Embryonic facial prominence (tissue), 1 donor: ENCODE measurements around the gene DAB1.
"Not testable (repeated sequence)": the region's sequence is repeated elsewhere in the genome, so short reads cannot be mapped to it uniquely, and the experiment has no call there.

Source experiments
- DNase-seq: peaks from one replicate; pipeline ENCODE4 v3.0.0-alpha.2; 2016; ENCODE audit errors: extremely low spot score

Gene DAB1

GRCh38 chr1:57361516-57361915 is 62.3 kb downstream of the DAB1 start:
- no peak for DNase-seq

GRCh38 chr1:57360846-57361407 is 62.9 kb downstream of the DAB1 start:
- DNase-seq, result no peak

DNA sequence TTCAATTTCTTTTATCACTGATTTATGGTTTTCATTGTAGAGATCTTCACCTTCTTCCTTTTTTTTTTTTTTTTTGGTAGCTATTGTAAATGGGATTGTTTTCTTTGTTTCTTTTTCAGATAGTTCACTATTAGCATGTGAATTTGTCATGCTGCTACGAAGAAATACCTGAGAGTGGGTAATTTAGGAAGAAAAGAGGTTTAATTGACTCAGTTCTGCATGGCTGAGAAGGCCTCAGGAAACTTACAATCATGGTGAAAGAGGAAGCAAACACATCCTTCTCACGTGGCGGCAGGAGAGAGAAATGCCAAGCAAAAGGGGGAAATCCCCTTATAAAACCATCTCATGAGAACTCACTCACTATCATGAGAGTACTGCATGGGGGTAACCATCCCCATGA is 66.4 kb downstream of the DAB1 start:
- DNase-seq, result no peak

DNA sequence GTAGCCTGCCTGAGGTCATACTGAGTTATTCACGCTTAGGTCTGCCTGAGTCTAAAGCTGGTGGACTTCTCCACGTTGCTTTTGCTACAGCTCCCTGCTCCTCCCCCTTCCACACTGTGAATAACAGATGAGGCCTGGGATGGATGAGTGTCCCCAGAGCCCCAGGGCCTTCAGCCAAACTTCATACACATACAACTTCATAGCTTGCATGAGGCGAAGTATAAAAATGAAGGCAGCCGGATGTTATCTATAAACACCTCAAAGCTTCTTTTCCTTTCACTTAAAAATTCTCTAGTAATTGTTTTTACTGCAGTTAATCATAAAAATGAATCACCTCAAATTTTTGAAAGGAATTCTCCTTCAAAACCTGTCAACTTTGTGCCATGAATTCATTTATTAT is 70.2 kb downstream of the DAB1 start:
- no peak for DNase-seq

- DNase-seq, result no peak
Observed at GRCh38 chr1:57350610-57351009, 73.2 kb downstream of the DAB1 start.

DNA sequence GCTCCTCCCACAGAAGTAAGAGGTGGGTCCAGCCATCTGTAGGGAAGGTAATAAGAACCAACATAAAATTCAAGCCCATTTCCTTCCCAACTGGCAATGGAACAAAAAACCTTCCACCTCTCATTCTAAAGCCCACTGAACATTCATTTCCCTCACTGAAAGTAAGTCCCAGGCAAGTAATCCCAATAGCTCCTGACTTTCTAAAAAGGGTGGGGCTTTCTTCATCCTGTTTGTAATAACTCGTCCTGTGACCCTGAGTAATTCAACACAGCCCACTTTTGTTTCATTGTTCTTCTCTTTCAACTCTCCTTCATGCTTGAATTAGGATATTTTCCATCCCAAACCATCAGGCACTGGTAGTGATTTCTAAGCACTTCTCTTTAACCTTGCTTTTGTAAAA is 74.9 kb downstream of the DAB1 start:
- DNase-seq, result no peak

DNA sequence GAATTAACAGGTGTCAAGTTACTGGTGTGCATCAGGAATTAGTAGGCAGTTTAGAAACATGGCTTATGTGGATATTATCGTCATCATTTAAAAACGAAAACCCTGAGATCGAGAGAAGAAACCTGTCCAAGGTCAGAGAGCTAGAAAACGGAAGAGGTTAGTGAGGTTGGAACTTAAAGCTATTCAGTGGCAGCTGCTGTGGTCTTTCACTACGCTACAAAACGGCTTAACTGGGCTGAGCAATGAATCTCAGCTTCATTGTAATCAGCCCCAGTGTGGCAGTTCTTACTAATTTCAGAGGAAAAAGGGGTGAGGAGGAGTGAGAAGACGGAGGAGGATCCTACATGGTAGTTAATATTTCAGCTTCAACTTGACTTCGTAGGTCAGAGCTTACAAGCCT is 77.9 kb downstream of the DAB1 start:
- DNase-seq, result no peak

GRCh38 chr1:57344265-57344664 is 79.6 kb downstream of the DAB1 start:
- no peak for DNase-seq

- not testable (repeated sequence) for DNase-seq
Observed at GRCh38 chr1:57343298-57343915, 80.5 kb downstream of the DAB1 start.

- DNase-seq, result no peak
Observed at GRCh38 chr1:57341721-57342120, 82.1 kb downstream of the DAB1 start.

DNA sequence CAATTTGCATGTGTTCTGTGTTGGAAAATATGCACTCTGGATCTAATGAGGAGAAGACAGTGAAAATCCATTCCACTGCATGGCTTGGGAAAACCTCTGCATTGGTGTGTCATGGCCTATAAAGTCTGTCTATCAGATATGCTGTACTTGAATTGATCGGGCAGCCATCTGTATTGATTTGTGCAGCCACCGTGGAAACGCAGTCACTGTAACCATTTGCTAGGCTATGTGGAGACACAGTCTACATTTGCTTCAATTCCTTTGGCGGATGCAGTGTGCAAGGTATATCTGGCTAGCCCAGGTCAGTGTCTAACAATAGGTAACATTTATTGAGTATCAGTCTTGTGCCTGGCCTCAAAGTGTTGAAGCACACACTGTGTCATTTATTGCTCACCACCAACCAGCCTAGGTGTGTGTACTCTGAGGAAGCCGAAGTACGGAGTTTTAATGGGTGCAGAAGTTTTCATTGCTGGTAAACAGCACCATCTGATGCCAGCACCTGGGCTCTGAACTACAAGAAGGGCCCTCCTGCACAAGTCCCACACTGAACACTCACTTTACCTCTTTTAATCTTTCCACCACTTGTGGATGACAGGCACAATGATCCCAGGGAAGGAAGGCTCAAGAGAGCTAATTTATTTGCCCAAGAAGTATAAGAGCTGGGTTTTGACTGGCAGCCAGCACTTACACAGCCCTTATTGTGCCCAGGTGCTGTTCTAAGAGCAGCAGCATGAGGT is 83.4 kb downstream of the DAB1 start:
- no peak for DNase-seq

GRCh38 chr1:57337623-57338022 is 86.2 kb downstream of the DAB1 start:
- no peak for DNase-seq

- no peak for DNase-seq
Observed at GRCh38 chr1:57336793-57337192, 87.1 kb downstream of the DAB1 start.

- DNase-seq, result no peak
Observed at GRCh38 chr1:57331620-57332019, 92.2 kb downstream of the DAB1 start.

GRCh38 chr1:57329937-57330336 is 93.9 kb downstream of the DAB1 start:
- no peak for DNase-seq

DNA sequence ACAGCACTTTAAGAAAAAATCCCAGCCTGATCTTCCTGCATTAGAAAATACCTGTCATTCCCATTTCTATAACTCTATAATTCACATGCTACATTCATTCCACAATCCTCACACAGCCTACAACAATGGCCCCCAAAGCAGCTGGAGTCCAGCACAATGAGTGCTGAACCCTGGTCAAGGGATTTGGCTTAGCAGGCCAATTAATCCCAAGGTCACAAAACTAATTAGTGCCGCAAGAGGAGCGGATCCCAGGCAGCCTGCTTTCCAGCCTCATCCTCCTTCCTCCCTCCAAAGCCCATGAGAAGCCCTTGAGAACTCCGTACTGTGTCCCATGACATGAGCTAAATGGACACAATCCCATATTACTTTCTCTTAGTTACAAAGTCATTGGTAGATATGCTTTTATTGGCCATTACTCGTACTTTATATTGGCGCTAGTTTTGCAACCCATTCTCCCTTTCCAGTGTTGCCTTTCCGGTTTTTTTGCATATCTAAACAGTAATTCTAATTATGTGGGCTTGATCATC is 94.8 kb downstream of the DAB1 start:
- no peak for DNase-seq

DNA sequence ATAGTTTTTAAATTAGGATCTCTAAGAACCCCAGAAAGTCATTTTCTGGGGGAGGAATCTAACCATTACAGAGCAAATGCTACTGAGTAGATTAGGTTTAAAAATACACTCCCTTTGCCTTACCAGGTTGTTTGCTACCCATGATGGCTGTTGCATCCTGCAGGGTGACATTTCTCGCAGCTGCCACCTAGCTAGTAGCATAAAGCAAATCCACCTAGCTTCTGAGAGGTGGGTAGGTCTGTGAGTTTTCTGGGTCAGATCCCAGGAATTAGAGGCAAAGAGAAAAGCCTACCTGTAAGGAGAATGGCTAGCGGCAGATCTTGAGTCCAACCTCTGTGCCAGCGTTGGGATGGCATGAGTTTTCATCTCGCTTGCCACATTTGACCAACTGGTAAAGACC is 95.9 kb downstream of the DAB1 start:
- no peak for DNase-seq

DNA sequence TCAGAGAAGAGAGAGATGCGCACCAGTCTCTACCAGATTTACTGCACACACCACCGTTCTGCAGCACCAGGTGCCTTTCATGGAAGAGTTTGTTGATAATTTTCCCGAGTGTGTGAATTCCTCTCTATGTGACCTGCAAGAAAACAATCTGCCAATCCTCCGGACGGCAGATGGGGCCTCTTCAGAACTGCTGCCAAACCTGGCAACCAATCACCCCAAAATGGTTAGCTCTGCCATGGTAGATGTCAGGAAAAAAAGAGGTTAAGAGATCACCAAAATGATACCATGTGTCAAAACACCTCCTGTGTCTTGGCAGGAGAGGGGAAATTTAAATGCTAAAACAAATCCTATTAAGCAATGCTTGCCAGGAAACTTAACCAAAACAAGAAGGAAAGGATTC is 96.5 kb downstream of the DAB1 start:
- no peak for DNase-seq

DNA sequence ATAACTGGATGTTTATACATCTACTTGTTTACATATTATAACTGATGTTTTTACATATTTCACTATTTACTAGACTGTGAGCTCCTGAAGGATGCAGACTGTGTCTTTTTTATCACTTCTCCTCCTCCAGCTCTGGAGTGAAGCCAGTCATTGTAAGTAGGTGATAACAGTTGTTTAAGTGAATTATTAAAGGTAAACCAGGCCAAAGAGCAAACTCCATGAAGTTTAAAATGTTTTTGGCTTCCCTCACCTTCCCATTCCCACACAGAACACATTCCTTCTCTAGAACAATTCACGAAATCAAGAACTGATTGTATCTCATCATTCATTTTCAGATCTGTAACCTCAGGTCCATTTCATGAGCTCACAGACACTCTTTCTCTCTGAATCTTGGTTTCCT is 98.3 kb downstream of the DAB1 start:
- DNase-seq, result no peak

DNA sequence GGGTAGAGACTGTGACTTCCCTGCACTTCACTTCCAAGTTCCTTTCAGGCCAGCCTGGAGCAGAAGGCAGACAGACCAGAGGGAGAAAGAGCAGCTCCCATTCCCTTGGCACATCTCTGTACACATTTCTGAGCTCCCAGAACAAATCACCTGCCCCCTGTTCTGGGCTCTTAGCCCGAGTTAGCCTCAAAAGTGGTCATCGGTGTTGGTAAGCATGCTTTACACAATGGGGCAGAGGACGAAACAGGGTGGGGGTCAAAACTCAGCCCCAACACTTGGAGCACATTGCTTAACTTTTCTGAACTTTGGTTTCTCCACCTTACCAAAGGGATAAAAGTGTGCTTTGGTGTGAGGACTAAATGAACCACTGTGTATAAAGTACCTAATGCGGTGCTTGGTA is 98.7 kb downstream of the DAB1 start:
- no peak for DNase-seq

DNA sequence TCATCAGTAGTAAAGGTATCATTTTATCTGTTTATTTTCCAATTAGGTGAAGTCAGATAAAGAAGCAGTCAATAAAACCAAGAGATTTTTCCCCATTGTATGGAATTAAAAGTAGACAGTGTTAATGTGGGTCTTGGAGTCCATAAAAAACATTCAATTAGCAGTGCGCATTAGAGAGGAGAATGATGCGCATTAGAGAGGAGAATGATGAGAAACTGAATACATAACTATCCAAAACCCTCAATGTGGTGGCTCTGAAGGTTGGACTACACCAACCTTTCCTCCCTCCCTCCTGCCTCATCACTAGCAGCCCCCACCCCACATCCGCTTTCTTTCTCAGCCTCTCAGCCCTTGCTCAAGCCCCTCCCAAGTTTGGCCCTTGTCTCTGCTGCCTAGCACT is 99.5 kb downstream of the DAB1 start:
- no peak for DNase-seq

DNA sequence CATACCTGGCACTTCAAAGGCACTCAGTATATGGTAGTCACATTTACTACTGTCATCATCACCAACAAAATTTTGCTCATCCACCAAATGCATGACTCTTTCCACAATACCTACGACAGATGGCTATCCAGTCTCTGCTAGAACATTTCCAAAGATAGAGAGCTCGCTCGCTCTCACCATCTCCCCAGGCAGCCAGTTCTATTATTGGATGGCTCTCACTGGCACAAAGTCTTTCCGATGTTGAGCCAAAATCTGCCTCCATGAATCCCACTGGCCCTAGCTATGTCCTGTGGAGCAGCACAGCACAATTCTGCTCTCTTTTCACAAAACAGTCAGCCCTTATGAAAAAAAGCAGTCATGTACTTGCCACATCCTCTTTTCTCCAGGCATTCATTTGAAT is 102.1 kb downstream of the DAB1 start:
- no peak for DNase-seq

GRCh38 chr1:57319791-57320190 is 104.1 kb downstream of the DAB1 start:
- no peak for DNase-seq
